HepG2 (cell line): ENCODE data around the gene PLCG2. TPM values are rescaled to one million over a fixed set of nuclear protein-coding genes. Genes with fewer than 3 reads are reported as not detected.

Experiments used
- ATAC-seq: fragments of 200-7000 bp; cut with Tn5 transposase; 3 replicates; pipeline ENCODE4 v1.9.1; 2020; ENCODE audit warnings: mild to moderate bottlenecking, moderate library complexity
- BruUV-seq: library from RNA; stranded (reverse); fragments of 400-500 nt; replicated peaks from 2 replicates; lab custom pipeline; 2021; lab: Mats Ljungman, UMichigan
- CTCF ChIA-PET: fragments of 300-600 bp; formaldehyde crosslinking; extraction: SDS; loops from one replicate; lab custom pipeline; 2021; ENCODE audit warnings: low total read pairs, inconsistent platforms, low intra/inter-chr PET ratio; lab: Yijun Ruan, JAX
- POLR2A ChIA-PET: fragments of 350-600 bp; sonication (Branson Sonifier 250); formaldehyde crosslinking; loops from one replicate; lab custom pipeline; 2020; ENCODE audit warnings: antibody characterized with exemption, inconsistent platforms; lab: Yijun Ruan, JAX
- DNase-seq: peaks from one replicate; pipeline ENCODE4 v3.0.0-alpha.2; 2015; ENCODE audit warnings: low spot score
- FAIRE-seq: peaks from 3 replicates; lab custom pipeline; 2011; peaks lifted over from hg19 to GRCh38; lab: Jason Lieb, UNC
- H2AFZ ChIP-seq: one replicate; pipeline ENCODE4 v1.6.1; 2011; ENCODE audit warnings: low read length, inconsistent platforms
- H3K27ac ChIP-seq: fragments of 300-600 bp; 3 replicates; pipeline ENCODE4 v1.8.0; 2011; ENCODE audit warnings: mixed run types, mild to moderate bottlenecking, mixed read lengths, low read length, inconsistent platforms; ENCODE audit not compliant: insufficient read depth; ENCODE audit errors: extremely low read length
- H3K27me3 ChIP-seq, 2 experiments: fragments of 200-600 bp in 1 of 2; 2 replicates in 1 of 2; 3 replicates in 1 of 2; pipeline versions ENCODE4 v1.6.0 to v1.8.0; 2011; ENCODE audit warnings: low read length in 2 of 2, mild to moderate bottlenecking in 2 of 2, moderate library complexity in 2 of 2, inconsistent platforms in 1 of 2; ENCODE audit not compliant: insufficient read depth in 2 of 2, control insufficient read depth in 1 of 2
- H3K36me3 ChIP-seq, 2 experiments: fragments of 200-600 bp in 1 of 2; replicated peaks in 1 of 2; 2 replicates in 1 of 2; 3 replicates in 1 of 2; pipeline versions ENCODE4 v1.5.1 to v1.8.0; 2011; ENCODE audit warnings: low read length in 2 of 2, inconsistent platforms in 1 of 2; ENCODE audit not compliant: insufficient read depth in 2 of 2, control insufficient read depth in 1 of 2
- H3K4me1 ChIP-seq: 2 replicates; pipeline ENCODE4 v1.5.1; 2012; ENCODE audit warnings: low read length, inconsistent platforms; ENCODE audit not compliant: insufficient read depth
- H3K4me2 ChIP-seq: 2 replicates; pipeline ENCODE4 v1.6.0; 2011; ENCODE audit warnings: low read depth, low read length, inconsistent platforms
- H3K4me3 ChIP-seq, 3 experiments: fragments of 200-600 bp in 1 of 3; sonication (generic), shearing (Covaris generic) in 1 of 3; replicated peaks in 1 of 3; 2 replicates each; pipeline ENCODE4 v1.5.1; 2011 to 2016; ENCODE audit warnings: low read length in 3 of 3, inconsistent platforms in 2 of 3, low read depth in 2 of 3, mild to moderate bottlenecking in 2 of 3, control low read depth in 1 of 3, mixed read lengths in 1 of 3; ENCODE audit not compliant: insufficient read depth in 1 of 3
- H3K79me2 ChIP-seq: one replicate; pipeline ENCODE4 v1.6.1; 2011; ENCODE audit warnings: low read length, inconsistent platforms; ENCODE audit not compliant: insufficient read depth
- H3K9ac ChIP-seq: 2 replicates; pipeline ENCODE4 v1.6.0; 2011; ENCODE audit warnings: mild to moderate bottlenecking, low read depth, low read length, inconsistent platforms; ENCODE audit not compliant: insufficient read depth
- H3K9me3 ChIP-seq: 2 replicates; pipeline ENCODE4 v1.5.1; 2012; ENCODE audit warnings: mild to moderate bottlenecking, low read length
- H4K20me1 ChIP-seq: 2 replicates; pipeline ENCODE4 v1.6.0; 2011; ENCODE audit warnings: inconsistent platforms, mild to moderate bottlenecking, low read length, moderate library complexity; ENCODE audit not compliant: insufficient read depth
- AGO2 ChIP-seq: fragments of 200-400 bp; formaldehyde crosslinking; optimal IDR thresholded peaks from 2 replicates; pipeline ENCODE3; 2017; ENCODE audit warnings: mild to moderate bottlenecking, low read depth, low read length, moderate library complexity
- HMGA1 ChIP-seq: sonication (generic); formaldehyde crosslinking; conservative IDR thresholded peaks from 2 replicates; pipeline ENCODE4 v1.4.0; 2020; ENCODE audit warnings: missing genetic modification reagents
- HNRNPL ChIP-seq: fragments of 200-400 bp; formaldehyde crosslinking; IDR thresholded peaks from 2 replicates; pipeline ENCODE4 v1.6.1; 2017; ENCODE audit warnings: mild to moderate bottlenecking, low read depth, low read length
- HOXA9 ChIP-seq: sonication (generic); formaldehyde crosslinking; IDR thresholded peaks from 2 replicates; pipeline ENCODE4 v1.8.1; 2022; ENCODE audit warnings: missing genetic modification reagents, mild to moderate bottlenecking, moderate library complexity, borderline replicate concordance
- KDM4B ChIP-seq: sonication (generic); formaldehyde crosslinking; IDR thresholded peaks from 2 replicates; pipeline ENCODE4 v1.4.0; 2020; ENCODE audit warnings: missing genetic modification reagents
- KDM5B ChIP-seq: sonication (generic); formaldehyde crosslinking; IDR thresholded peaks from 2 replicates; pipeline ENCODE4 v1.4.0; 2020; ENCODE audit warnings: missing genetic modification reagents, mild to moderate bottlenecking, borderline replicate concordance
- MLLT10 ChIP-seq: sonication (generic); formaldehyde crosslinking; IDR thresholded peaks from 2 replicates; pipeline ENCODE4 v1.4.0; 2020; ENCODE audit warnings: missing genetic modification reagents
- RFX1 ChIP-seq: fragments of 450-650 bp; IDR thresholded peaks from 2 replicates; pipeline ENCODE4 v1.6.1; 2017
- SMARCC2 ChIP-seq: fragments of 450-650 bp; IDR thresholded peaks from 2 replicates; pipeline ENCODE4 v1.6.1; 2017; ENCODE audit warnings: antibody characterized with exemption, mild to moderate bottlenecking
- SP2 ChIP-seq: sonication (generic); formaldehyde crosslinking; IDR thresholded peaks from 2 replicates; pipeline ENCODE4 v1.5.1; 2020; ENCODE audit warnings: mild to moderate bottlenecking, missing genetic modification reagents
- STAT5B ChIP-seq: sonication (generic); formaldehyde crosslinking; IDR thresholded peaks from 2 replicates; pipeline ENCODE4 v1.4.0; 2020; ENCODE audit warnings: missing genetic modification reagents
- TRIM24 ChIP-seq: sonication (generic); formaldehyde crosslinking; IDR thresholded peaks from 2 replicates; pipeline ENCODE4 v1.8.0; 2022; ENCODE audit warnings: mild to moderate bottlenecking, missing genetic modification reagents
- ZFP36L2 ChIP-seq: sonication (generic); formaldehyde crosslinking; IDR thresholded peaks from 2 replicates; pipeline ENCODE4 v1.4.0; 2020; ENCODE audit warnings: missing genetic modification reagents
- ZNF121 ChIP-seq: sonication (generic); formaldehyde crosslinking; IDR thresholded peaks from 2 replicates; pipeline ENCODE4 v1.5.0; 2020; ENCODE audit warnings: mild to moderate bottlenecking, missing genetic modification reagents
- ZNF260 ChIP-seq: sonication (generic); formaldehyde crosslinking; IDR thresholded peaks from 2 replicates; pipeline ENCODE4 v1.4.0; 2020; ENCODE audit warnings: missing genetic modification reagents, low read depth, mild to moderate bottlenecking, borderline replicate concordance
- ZNF569 ChIP-seq: sonication (generic); formaldehyde crosslinking; IDR thresholded peaks from 2 replicates; pipeline ENCODE4 v1.5.0; 2020; ENCODE audit warnings: mild to moderate bottlenecking, missing genetic modification reagents, moderate library complexity, borderline replicate concordance
- ZNF788 ChIP-seq: sonication (generic); formaldehyde crosslinking; IDR thresholded peaks from 2 replicates; pipeline ENCODE4 v1.5.0; 2020; ENCODE audit warnings: mild to moderate bottlenecking, missing genetic modification reagents, borderline replicate concordance
- WGBS: methylation state at CpG from one replicate; pipeline ENCODE4 v1.1.6; 2017; ENCODE audit warnings: low lambda C conversion rate; 5-methylcytosine and 5-hydroxymethylcytosine counted together
- in situ Hi-C: cut with HindIII; loops from 2 replicates; pipeline ENCODE4 v1.10.0; 2017; ENCODE audit warnings: low pct_unique_long_range_greater_than_20kb; ENCODE audit not compliant: extremely low pct_ligation_motif_present
- intact Hi-C: fragments of 100-400 bp; cut with micrococcal nuclease; formaldehyde crosslinking; loops from one replicate; pipeline ENCODE4 v1.10.0; 2022; ENCODE audit not compliant: unreplicated experiment
- polyA plus RNA-seq, 8 experiments: library from polyadenylated mRNA; depleted of rRNA in 3 of 8; stranded (reverse) in 7 of 8; unstranded in 1 of 8; fragments of >200 nt; fragmentation: Illumina TruSeq in 4 of 8; extraction: Trizol in 4 of 8; gene quantifications; 2 replicates each; pipeline versions ENCODE4 v1.2.1 to v1.2.3, GENCODE V29; 2011 to 2016; ENCODE audit warnings: low read depth in 4 of 8, missing spikeins in 1 of 8, mixed read lengths in 1 of 8; ENCODE audit not compliant: insufficient read depth in 1 of 8
- total RNA-seq, 5 experiments: library from RNA; depleted of rRNA; stranded (reverse); fragments of >200 nt; fragmentation: Illumina TruSeq; extraction: Trizol; gene quantifications; 2 replicates each; pipeline ENCODE4 v1.2.3, GENCODE V29; 2016; ENCODE audit warnings: low read depth in 1 of 5
- TF ChIP-seq, protein P1 (sequence below): sonication (generic); formaldehyde crosslinking; IDR thresholded peaks from 2 replicates; pipeline ENCODE4 v1.4.0; 2020; ENCODE audit warnings: missing genetic modification reagents, borderline replicate concordance

PLCG2 gene
- total and polyA plus RNA-seq, 2 of the 13 experiments (the other 11 are each of a cell fraction or from before 2014, with no cell fraction given), result 0.13 to 0.18 TPM

DNA sequence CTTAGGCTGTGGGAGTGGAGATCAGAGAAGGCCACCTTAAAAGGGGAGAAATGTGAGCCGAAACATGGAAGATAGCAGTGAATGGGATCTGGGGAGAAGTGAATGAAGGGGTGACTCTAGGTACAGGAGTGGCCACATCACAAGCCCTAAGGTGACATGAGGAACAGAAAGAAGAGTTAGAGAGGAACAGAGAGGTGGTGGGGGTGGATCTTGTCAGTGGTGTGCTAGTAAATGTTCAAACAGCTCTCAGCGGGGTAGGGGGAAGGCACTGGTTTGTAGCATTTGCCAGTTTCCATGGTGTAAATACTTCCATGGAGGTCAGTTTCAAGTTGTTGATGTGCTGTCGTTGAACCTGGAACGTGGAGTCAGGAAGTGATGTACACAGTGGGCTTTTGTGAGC, 141.4 kb downstream of the PLCG2 start:
- H3K9ac ChIP-seq, result no peak overlapping the region
- H3K36me3 ChIP-seq, result no peaks in the 10 kb centered on the region
- WGBS, result 38% methylated on average over 4 of the region's 4 CpGs
- no peak overlapping the region for H3K27ac ChIP-seq
- H4K20me1 ChIP-seq, result no peaks in the 10 kb centered on the region
- H2AFZ ChIP-seq, result no peak overlapping the region
- intact Hi-C loops, result no loop called here
- H3K79me2 ChIP-seq, result no peaks in the 10 kb centered on the region
- H3K4me2 ChIP-seq, result no peak overlapping the region
- H3K9me3 ChIP-seq, result no peaks in the 10 kb centered on the region
- no peaks in the 10 kb centered on the region for H3K4me1 ChIP-seq
- no peak for ATAC-seq
- BruUV-seq, result no TSS peak
- in situ Hi-C loops, result no loop called here
- no peak for TF ChIP-seq HNRNPL
- TF ChIP-seq RFX1, result no peak
- no peak for TF ChIP-seq TRIM24 (CRISPR knock-in tag)
- no peak for TF ChIP-seq SP2 (CRISPR knock-in tag)
- no peak for TF ChIP-seq AGO2
- TF ChIP-seq KDM4B (CRISPR knock-in tag), result no peak
- TF ChIP-seq, protein P1, sequence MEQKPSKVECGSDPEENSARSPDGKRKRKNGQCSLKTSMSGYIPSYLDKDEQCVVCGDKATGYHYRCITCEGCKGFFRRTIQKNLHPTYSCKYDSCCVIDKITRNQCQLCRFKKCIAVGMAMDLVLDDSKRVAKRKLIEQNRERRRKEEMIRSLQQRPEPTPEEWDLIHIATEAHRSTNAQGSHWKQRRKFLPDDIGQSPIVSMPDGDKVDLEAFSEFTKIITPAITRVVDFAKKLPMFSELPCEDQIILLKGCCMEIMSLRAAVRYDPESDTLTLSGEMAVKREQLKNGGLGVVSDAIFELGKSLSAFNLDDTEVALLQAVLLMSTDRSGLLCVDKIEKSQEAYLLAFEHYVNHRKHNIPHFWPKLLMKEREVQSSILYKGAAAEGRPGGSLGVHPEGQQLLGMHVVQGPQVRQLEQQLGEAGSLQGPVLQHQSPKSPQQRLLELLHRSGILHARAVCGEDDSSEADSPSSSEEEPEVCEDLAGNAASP (CRISPR knock-in tag), result no peak
- TF ChIP-seq ZNF260 (CRISPR knock-in tag), result no peak
- TF ChIP-seq ZNF569 (CRISPR knock-in tag), result no peak
- no peak for TF ChIP-seq ZNF788 (CRISPR knock-in tag)
- TF ChIP-seq ZNF121, result no peak
- no peak for TF ChIP-seq HOXA9 (CRISPR knock-in tag)
- no peak for TF ChIP-seq MLLT10 (CRISPR knock-in tag)
- no peak for TF ChIP-seq ZFP36L2
- TF ChIP-seq SMARCC2, result no peak
- TF ChIP-seq HMGA1 (CRISPR knock-in tag), result no peak
- TF ChIP-seq KDM5B (CRISPR knock-in tag), result no peak
- TF ChIP-seq STAT5B, result no peak
- no peak overlapping the region for H3K4me3 ChIP-seq
- DNase-seq, result no peak
- POLR2A ChIA-PET, result no interaction called here
- H3K27me3 ChIP-seq, result peaks cover 1 to 43% of the 10 kb centered on the region in 2 experiments; a peak in 4 of 5 replicates
- CTCF ChIA-PET, result no interaction called here
- FAIRE-seq, result no peak
